Measurements from ENCODE around the gene TNC.

The TNC gene

DNA sequence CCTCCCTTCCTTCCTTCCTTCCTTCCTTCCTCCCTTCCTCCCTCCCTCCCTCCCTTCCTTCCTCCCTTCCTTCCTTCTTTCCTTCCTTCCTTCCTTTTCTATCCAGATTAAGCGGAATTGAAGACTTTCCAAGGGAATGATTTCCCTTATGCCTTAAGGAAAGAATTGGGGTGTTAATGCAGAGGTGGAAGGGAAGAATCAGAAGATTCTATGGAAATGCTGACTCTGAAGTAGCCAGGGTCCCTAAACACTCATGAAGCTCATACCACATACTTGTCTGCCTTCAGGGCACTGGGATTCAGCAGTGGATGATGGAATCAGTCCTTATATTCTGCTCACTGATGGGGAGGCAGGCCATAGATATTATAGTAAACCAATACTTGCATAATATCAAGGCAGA, 48.2 kb downstream of the TNC start:
- no peak for DNase-seq (ENCODE audit: extremely low spot score)
- ChIA-PET POLR2A (no interaction called here), CTCF (no interaction called here)
- TF ChIP-seq HDGF (IDR thresholded peaks at IDR 0.05; ENCODE audit: borderline replicate concordance) (no peak), NFRKB (IDR thresholded peaks at IDR 0.05) (no peak), SP1 (IDR thresholded peaks at IDR 0.05) (no peak), LEF1 (IDR thresholded peaks at IDR 0.05; ENCODE audit: borderline replicate concordance) (no peak), FOXA1 (IDR thresholded peaks at IDR 0.05) (no peak), TARDBP (IDR thresholded peaks at IDR 0.05) (no peak), ARNT (IDR thresholded peaks at IDR 0.05) (no peak), FOXM1 (IDR thresholded peaks at IDR 0.05; ENCODE audit: borderline replicate concordance) (no peak), ZNF384 (IDR thresholded peaks at IDR 0.05) (no peak)

DNA sequence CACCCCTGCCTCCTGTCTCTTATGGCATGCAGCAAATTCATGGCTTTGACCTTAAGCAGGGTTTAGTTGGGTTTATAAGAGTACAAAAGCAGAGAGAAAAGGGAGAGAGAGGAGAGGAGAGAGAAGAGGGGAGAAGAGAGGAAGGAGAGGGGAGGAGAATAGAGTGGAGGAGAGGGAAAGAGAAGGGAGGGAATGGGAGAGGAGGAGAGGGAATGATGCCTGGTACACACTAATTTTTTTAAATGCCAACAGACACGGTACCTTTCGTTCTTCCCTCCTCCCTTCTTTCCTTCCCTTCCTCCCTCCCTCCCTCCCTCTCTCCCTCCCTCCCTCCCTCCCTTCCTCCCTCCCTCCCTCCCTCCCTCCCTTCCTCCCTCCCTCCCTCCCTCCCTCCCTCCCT, 48.7 kb downstream of the TNC start:
- no peak for TF ChIP-seq HDGF (IDR thresholded peaks at IDR 0.05; ENCODE audit: borderline replicate concordance)
- no peak for TF ChIP-seq NFRKB (IDR thresholded peaks at IDR 0.05)
- TF ChIP-seq ELF4 (IDR thresholded peaks at IDR 0.05), result no peak
- TF ChIP-seq CTBP1 (IDR thresholded peaks at IDR 0.05; ENCODE audit: borderline replicate concordance), result no peak
- TF ChIP-seq LEF1 (IDR thresholded peaks at IDR 0.05; ENCODE audit: borderline replicate concordance), result no peak
- TF ChIP-seq L3MBTL2 (conservative IDR thresholded peaks at IDR 0.05), result no peak
- no peak for TF ChIP-seq SP1 (IDR thresholded peaks at IDR 0.05)
- TF ChIP-seq SUZ12 (IDR thresholded peaks at IDR 0.05), result no peak
- TF ChIP-seq ZNF384 (IDR thresholded peaks at IDR 0.05), result no peak
- no peak for TF ChIP-seq BHLHE40 (IDR thresholded peaks at IDR 0.05; ENCODE audit: borderline replicate concordance)
- no peak for TF ChIP-seq FOXM1 (IDR thresholded peaks at IDR 0.05; ENCODE audit: borderline replicate concordance)
- no peak for TF ChIP-seq TARDBP (IDR thresholded peaks at IDR 0.05)
- TF ChIP-seq ARNT (IDR thresholded peaks at IDR 0.05), result no peak
- TF ChIP-seq, protein P1, sequence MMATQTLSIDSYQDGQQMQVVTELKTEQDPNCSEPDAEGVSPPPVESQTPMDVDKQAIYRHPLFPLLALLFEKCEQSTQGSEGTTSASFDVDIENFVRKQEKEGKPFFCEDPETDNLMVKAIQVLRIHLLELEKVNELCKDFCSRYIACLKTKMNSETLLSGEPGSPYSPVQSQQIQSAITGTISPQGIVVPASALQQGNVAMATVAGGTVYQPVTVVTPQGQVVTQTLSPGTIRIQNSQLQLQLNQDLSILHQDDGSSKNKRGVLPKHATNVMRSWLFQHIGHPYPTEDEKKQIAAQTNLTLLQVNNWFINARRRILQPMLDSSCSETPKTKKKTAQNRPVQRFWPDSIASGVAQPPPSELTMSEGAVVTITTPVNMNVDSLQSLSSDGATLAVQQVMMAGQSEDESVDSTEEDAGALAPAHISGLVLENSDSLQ (IDR thresholded peaks at IDR 0.05), result no peak
- ChIA-PET CTCF (no interaction called here), POLR2A (no interaction called here)
- no peak for DNase-seq (ENCODE audit: extremely low spot score)

DNA sequence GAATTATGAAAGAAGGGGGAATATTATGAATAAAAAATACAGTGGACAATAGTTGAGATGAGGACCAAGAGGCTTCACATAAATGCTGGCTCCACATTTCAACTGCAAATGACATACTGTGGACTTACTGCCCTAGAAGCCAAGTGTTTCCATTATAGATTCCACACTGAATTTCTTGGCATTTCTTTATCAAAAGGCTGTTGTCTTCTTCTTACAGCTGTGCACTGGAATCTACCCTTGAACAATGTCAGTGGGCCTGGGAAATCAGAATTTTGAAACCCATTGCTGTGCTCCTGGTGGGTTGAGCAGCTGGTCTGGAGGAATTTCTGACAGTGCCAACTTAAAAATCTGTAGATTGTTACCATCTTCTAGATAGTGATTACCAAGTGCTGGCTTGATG, 49.9 kb downstream of the TNC start:
- ChIA-PET POLR2A (no interaction called here), CTCF (no interaction called here)
- no peak for DNase-seq (ENCODE audit: extremely low spot score)
- TF ChIP-seq SP1 (IDR thresholded peaks at IDR 0.05) (no peak), ZNF384 (IDR thresholded peaks at IDR 0.05) (no peak), CTBP1 (IDR thresholded peaks at IDR 0.05; ENCODE audit: borderline replicate concordance) (no peak), BHLHE40 (IDR thresholded peaks at IDR 0.05; ENCODE audit: borderline replicate concordance) (no peak), FOXK2 (IDR thresholded peaks at IDR 0.05) (no peak)

DNA sequence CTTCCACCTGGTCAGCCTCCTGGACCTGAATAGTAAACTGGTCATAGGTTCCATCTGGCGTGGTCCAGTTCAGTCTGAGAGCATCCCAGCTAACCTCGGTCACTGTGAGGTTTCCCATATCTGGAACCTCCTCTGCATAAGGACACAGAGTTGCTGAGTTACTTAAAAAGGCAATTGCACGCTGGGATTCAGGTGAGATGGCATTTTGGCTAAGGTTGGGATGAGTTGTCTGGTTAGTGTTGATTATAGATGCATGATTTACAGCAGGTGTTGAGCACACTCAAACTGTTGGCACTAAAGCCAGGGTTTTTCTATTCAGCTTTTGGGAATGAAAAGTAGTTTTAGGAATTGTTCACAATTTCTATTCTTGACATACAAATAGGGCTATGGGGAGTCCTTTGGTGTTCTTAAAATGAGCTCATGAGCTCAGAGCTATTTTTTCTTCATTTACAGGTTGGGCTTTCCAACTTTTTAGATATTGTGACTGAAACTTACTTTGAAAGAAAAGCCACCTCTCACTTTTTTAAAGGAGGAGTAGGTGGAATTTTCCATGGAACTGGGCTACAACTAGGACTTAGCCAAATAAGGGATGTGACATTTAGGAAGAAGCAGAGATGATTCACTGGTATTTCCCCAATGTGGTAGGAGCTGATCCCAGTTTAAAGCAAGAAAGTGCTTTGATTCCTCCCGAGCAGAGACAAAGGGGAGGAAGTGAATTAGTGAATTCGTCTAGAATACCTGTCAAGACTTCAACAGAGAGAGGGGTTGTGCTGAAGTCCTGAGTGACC, 54.7 kb downstream of the TNC start:
- CTCF ChIA-PET, result no interaction called here
- POLR2A ChIA-PET, result no interaction called here
- DNase-seq (ENCODE audit: extremely low spot score), result no peak
- TF ChIP-seq ELF4 (IDR thresholded peaks at IDR 0.05) (no peak), SP1 (IDR thresholded peaks at IDR 0.05) (no peak), L3MBTL2 (conservative IDR thresholded peaks at IDR 0.05) (no peak), BHLHE40 (IDR thresholded peaks at IDR 0.05; ENCODE audit: borderline replicate concordance) (no peak), CTBP1 (IDR thresholded peaks at IDR 0.05; ENCODE audit: borderline replicate concordance) (no peak), SUZ12 (IDR thresholded peaks at IDR 0.05) (no peak), FOXM1 (IDR thresholded peaks at IDR 0.05; ENCODE audit: borderline replicate concordance) (no peak), LEF1 (IDR thresholded peaks at IDR 0.05; ENCODE audit: borderline replicate concordance) (no peak), FOXK2 (IDR thresholded peaks at IDR 0.05) (no peak), HDGF (IDR thresholded peaks at IDR 0.05; ENCODE audit: borderline replicate concordance) (no peak), ARNT (IDR thresholded peaks at IDR 0.05) (no peak), NFRKB (IDR thresholded peaks at IDR 0.05) (no peak), FOXA1 (IDR thresholded peaks at IDR 0.05) (no peak), ZNF384 (IDR thresholded peaks at IDR 0.05) (no peak), TARDBP (IDR thresholded peaks at IDR 0.05) (no peak)
- TF ChIP-seq, protein P1 (IDR thresholded peaks at IDR 0.05), result no peak

DNA sequence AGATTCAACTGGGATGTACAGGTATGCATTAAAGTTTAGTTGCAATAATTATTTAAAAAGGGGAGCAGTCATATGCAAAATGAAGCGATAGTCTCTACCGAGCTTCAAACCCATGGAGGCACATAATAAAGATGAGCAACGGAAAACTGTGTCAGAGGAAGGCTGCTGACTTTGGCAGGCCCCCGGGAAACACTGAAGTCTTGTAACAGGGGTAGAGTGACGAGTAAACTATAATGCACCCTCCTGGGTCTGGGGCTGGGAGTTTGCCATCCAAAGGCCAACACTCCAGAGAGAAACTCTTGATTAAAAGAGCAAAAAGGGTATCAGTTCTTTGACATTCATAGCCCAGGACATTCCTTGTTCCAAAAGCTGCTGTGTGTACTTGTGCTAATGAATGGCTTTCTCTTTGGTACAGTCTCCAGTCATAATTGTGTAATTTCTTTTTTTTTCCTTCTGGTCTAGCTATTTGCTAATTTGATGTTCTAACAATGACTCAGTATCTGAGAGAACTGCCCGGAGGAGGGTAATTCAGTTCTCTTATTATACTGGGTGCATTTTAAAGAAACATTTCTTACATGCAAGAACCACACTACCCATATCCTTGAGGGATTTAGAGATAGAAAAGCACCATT, 59.2 kb downstream of the TNC start:
- CTCF ChIA-PET, result interaction anchor here (0.6 kb wide), 1 partner anchor 10 kb away, joined by 3 read pairs; no protein-coding TSS in a partner anchor
- TF ChIP-seq CTBP1 (IDR thresholded peaks at IDR 0.05; ENCODE audit: borderline replicate concordance) (no peak), LEF1 (IDR thresholded peaks at IDR 0.05; ENCODE audit: borderline replicate concordance) (no peak), FOXM1 (IDR thresholded peaks at IDR 0.05; ENCODE audit: borderline replicate concordance) (no peak), SUZ12 (IDR thresholded peaks at IDR 0.05) (no peak), BHLHE40 (IDR thresholded peaks at IDR 0.05; ENCODE audit: borderline replicate concordance) (no peak), ELF4 (IDR thresholded peaks at IDR 0.05) (no peak), TARDBP (IDR thresholded peaks at IDR 0.05) (no peak), L3MBTL2 (conservative IDR thresholded peaks at IDR 0.05) (no peak)
- TF ChIP-seq, protein P1 (IDR thresholded peaks at IDR 0.05), result no peak
- no peak for DNase-seq (ENCODE audit: extremely low spot score)
- POLR2A ChIA-PET, result no interaction called here

DNA sequence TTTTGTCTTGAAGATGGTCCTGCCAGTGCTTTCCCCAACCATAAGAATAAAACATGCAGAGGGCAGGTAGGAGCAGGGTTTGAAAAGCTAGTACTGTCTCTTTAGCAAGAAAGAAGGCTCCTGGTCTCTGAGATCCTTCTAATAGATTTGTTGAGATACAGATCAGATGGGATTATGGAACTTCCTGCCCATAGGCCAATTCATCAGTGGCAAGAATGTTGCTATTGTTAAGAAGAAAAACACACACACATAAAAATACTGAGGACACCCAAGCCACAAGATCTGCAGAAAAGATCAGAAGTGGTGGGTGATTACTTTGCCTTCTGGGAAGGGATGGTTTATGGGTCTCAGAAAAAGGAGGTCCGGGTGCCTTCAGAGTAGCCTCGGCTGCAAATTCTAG, 59.8 kb downstream of the TNC start:
- POLR2A ChIA-PET, result no interaction called here
- DNase-seq (ENCODE audit: extremely low spot score), result no peak
- TF ChIP-seq BHLHE40 (IDR thresholded peaks at IDR 0.05; ENCODE audit: borderline replicate concordance) (no peak), SP1 (IDR thresholded peaks at IDR 0.05) (no peak), CTBP1 (IDR thresholded peaks at IDR 0.05; ENCODE audit: borderline replicate concordance) (no peak), HDGF (IDR thresholded peaks at IDR 0.05; ENCODE audit: borderline replicate concordance) (no peak), ARNT (IDR thresholded peaks at IDR 0.05) (no peak), ELF4 (IDR thresholded peaks at IDR 0.05) (no peak)
- CTCF ChIA-PET, result interaction anchor here (0.6 kb wide), 1 partner anchor 10 kb away, joined by 3 read pairs; no protein-coding TSS in a partner anchor

All from HEK293T (cell line).